CD8-positive, alpha-beta memory T cell (primary cell): ENCODE measurements around the gene BICC1. TPM values are rescaled to one million over a fixed set of nuclear protein-coding genes. Genes with fewer than 3 reads are reported as not detected.

ENCODE experiments used
- CTCF ChIA-PET: fragments of 350-600 bp; sonication (Branson Sonifier 250); formaldehyde crosslinking; loops from one replicate; lab custom pipeline; 2021; ENCODE audit warnings: antibody characterized with exemption; lab: Charles Lee
- POLR2A ChIA-PET: fragments of 350-600 bp; sonication (Branson Sonifier 250); formaldehyde crosslinking; loops from one replicate; lab custom pipeline; 2021; ENCODE audit warnings: antibody characterized with exemption; lab: Charles Lee
- DNase-seq, 5 donors: peaks; one replicate each; pipeline versions ENCODE4 v3.0.0 to v3.0.0-alpha.2; 2020 to 2022; ENCODE audit warnings: mixed read lengths in 1 of 5
- H3K27ac ChIP-seq: one replicate; pipeline ENCODE4 v1.7.0; 2013; ENCODE audit warnings: low read depth, mild to moderate bottlenecking, low read length, moderate library complexity
- H3K27me3 ChIP-seq: 2 replicates; pipeline ENCODE4 v1.7.0; 2013; ENCODE audit warnings: low read length, mild to moderate bottlenecking; ENCODE audit not compliant: insufficient read depth, poor library complexity, severe bottlenecking
- H3K36me3 ChIP-seq: 2 replicates; pipeline ENCODE4 v1.7.0; 2013; ENCODE audit warnings: mild to moderate bottlenecking, low read length, moderate library complexity; ENCODE audit not compliant: insufficient read depth
- H3K4me1 ChIP-seq: 2 replicates; pipeline ENCODE4 v1.7.0; 2013; ENCODE audit warnings: mild to moderate bottlenecking, low read length, moderate library complexity; ENCODE audit not compliant: insufficient read depth
- H3K4me3 ChIP-seq: 2 replicates; pipeline ENCODE4 v1.7.0; 2013; ENCODE audit warnings: mild to moderate bottlenecking, low read length
- H3K9me3 ChIP-seq: 2 replicates; pipeline ENCODE4 v1.7.0; 2013; ENCODE audit warnings: mild to moderate bottlenecking, low read length
- H3K27ac Mint-ChIP-seq, 8 donors: one replicate each; pipeline ENCODE4 v1.8.0; 2020 to 2021; ENCODE audit warnings: mixed read lengths in 8 of 8, mild to moderate bottlenecking in 6 of 8, inconsistent platforms in 3 of 8, moderate library complexity in 3 of 8
- H3K27me3 Mint-ChIP-seq, 2 donors: one replicate each; pipeline ENCODE4 v1.8.0; 2020 to 2021; ENCODE audit warnings: mixed read lengths in 2 of 2, mild to moderate bottlenecking in 1 of 2, moderate library complexity in 1 of 2
- H3K36me3 Mint-ChIP-seq, 3 donors: one replicate each; pipeline ENCODE4 v1.8.0; 2020 to 2021; ENCODE audit warnings: mixed read lengths in 3 of 3, inconsistent platforms in 1 of 3, mild to moderate bottlenecking in 1 of 3
- H3K4me1 Mint-ChIP-seq, 3 donors: one replicate each; pipeline ENCODE4 v1.8.0; 2020 to 2021; ENCODE audit warnings: mixed read lengths in 3 of 3, inconsistent platforms in 1 of 3, mild to moderate bottlenecking in 1 of 3
- H3K4me3 Mint-ChIP-seq, 7 donors: one replicate each; pipeline ENCODE4 v1.8.0; 2020 to 2021; ENCODE audit warnings: mixed read lengths in 7 of 7, mild to moderate bottlenecking in 6 of 7, moderate library complexity in 4 of 7, inconsistent platforms in 2 of 7
- H3K9me3 Mint-ChIP-seq, 5 donors: one replicate each; pipeline ENCODE4 v1.8.0; 2020 to 2022; ENCODE audit warnings: mixed read lengths in 5 of 5, mild to moderate bottlenecking in 3 of 5, moderate library complexity in 2 of 5, inconsistent platforms in 1 of 5
- polyA plus RNA-seq: library from polyadenylated mRNA; unstranded; fragments of 300-500 nt; fragmentation: Illumina TruSeq; gene quantifications from one replicate; pipeline ENCODE4 v1.2.3, GENCODE V29; 2021
- total RNA-seq, 2 experiments: library from RNA; stranded (reverse); gene quantifications; one replicate each; pipeline ENCODE4 v1.2.3, GENCODE V29; 2021

The BICC1 gene
- total and polyA plus RNA-seq, 3 experiments from 2014 or later, result not detected

GRCh38 chr10:58622246-58622645, 109.6 kb downstream of the BICC1 start:
- CTCF ChIA-PET, result no interaction called here
- no peak overlapping the region for H3K27ac ChIP-seq
- peaks cover 0 to 2% of the 10 kb centered on the region in 2 donors for H3K27me3 Mint-ChIP-seq
- H3K27ac Mint-ChIP-seq, result no peak overlapping the region
- no peaks in the 10 kb centered on the region for H3K27me3 ChIP-seq
- H3K4me1 Mint-ChIP-seq, result no peaks in the 10 kb centered on the region
- no peak overlapping the region for H3K4me3 ChIP-seq
- no peaks in the 10 kb centered on the region for H3K36me3 ChIP-seq
- H3K4me1 ChIP-seq, result no peaks in the 10 kb centered on the region
- no peak overlapping the region for H3K4me3 Mint-ChIP-seq
- no peaks in the 10 kb centered on the region for H3K9me3 ChIP-seq
- H3K9me3 Mint-ChIP-seq, result no peaks in the 10 kb centered on the region
- DNase-seq, result no peak
- POLR2A ChIA-PET, result no interaction called here
- no peaks in the 10 kb centered on the region for H3K36me3 Mint-ChIP-seq

- Histone ChIP-seq H3K27me3 (no peaks in the 10 kb centered on the region), H3K27ac (no peak overlapping the region), H3K4me3 (no peak overlapping the region), H3K36me3 (no peaks in the 10 kb centered on the region), H3K4me1 (no peaks in the 10 kb centered on the region), H3K9me3 (no peaks in the 10 kb centered on the region)
- no peaks in the 10 kb centered on the region for H3K9me3 Mint-ChIP-seq
- H3K36me3 Mint-ChIP-seq, result no peaks in the 10 kb centered on the region
- H3K27ac Mint-ChIP-seq, result peak overlapping the region in 1 of 8 donors; percentile 34
- no peak for DNase-seq
- ChIA-PET POLR2A (no interaction called here), CTCF (no interaction called here)
- no peaks in the 10 kb centered on the region for H3K27me3 Mint-ChIP-seq
- H3K4me3 Mint-ChIP-seq, result no peak overlapping the region
- no peaks in the 10 kb centered on the region for H3K4me1 Mint-ChIP-seq
These were observed 112.4 kb downstream of the BICC1 start for GRCh38 chr10:58625070-58625469.

GRCh38 chr10:58627392-58627791, 114.7 kb downstream of the BICC1 start:
- Mint-ChIP-seq H3K27me3 (peaks cover 0 to 3% of the 10 kb centered on the region in 2 donors), H3K27ac (no peak overlapping the region), H3K9me3 (peaks cover 0 to 3% (median 0%) of the 10 kb centered on the region in 5 donors), H3K36me3 (no peaks in the 10 kb centered on the region), H3K4me3 (no peak overlapping the region), H3K4me1 (no peaks in the 10 kb centered on the region)
- no peaks in the 10 kb centered on the region for H3K9me3 ChIP-seq
- CTCF ChIA-PET, result no interaction called here
- POLR2A ChIA-PET, result no interaction called here
- no peaks in the 10 kb centered on the region for H3K4me1 ChIP-seq
- H3K27me3 ChIP-seq, result no peaks in the 10 kb centered on the region
- no peak overlapping the region for H3K27ac ChIP-seq
- no peaks in the 10 kb centered on the region for H3K36me3 ChIP-seq
- H3K4me3 ChIP-seq, result no peak overlapping the region
- no peak for DNase-seq

- no peak overlapping the region for H3K27ac Mint-ChIP-seq
- Histone ChIP-seq H3K4me1 (no peaks in the 10 kb centered on the region), H3K27ac (no peak overlapping the region), H3K4me3 (no peak overlapping the region), H3K9me3 (no peaks in the 10 kb centered on the region), H3K27me3 (no peaks in the 10 kb centered on the region), H3K36me3 (no peaks in the 10 kb centered on the region)
- peaks cover 0 to 3% (median 0%) of the 10 kb centered on the region in 5 donors for H3K9me3 Mint-ChIP-seq
- no peak for DNase-seq
- peaks cover 3 to 4% of the 10 kb centered on the region in 2 donors for H3K27me3 Mint-ChIP-seq
- H3K4me3 Mint-ChIP-seq, result no peak overlapping the region
- ChIA-PET POLR2A (no interaction called here), CTCF (no interaction called here)
- no peaks in the 10 kb centered on the region for H3K4me1 Mint-ChIP-seq
- H3K36me3 Mint-ChIP-seq, result no peaks in the 10 kb centered on the region
These were observed 119.0 kb downstream of the BICC1 start for GRCh38 chr10:58631715-58632114.

GRCh38 chr10:58632216-58632615, 119.5 kb downstream of the BICC1 start:
- Mint-ChIP-seq H3K27ac (no peak overlapping the region), H3K9me3 (peaks cover 0 to 3% (median 0%) of the 10 kb centered on the region in 5 donors), H3K27me3 (peaks cover 3 to 4% of the 10 kb centered on the region in 2 donors)

GRCh38 chr10:58637352-58637751, 124.7 kb downstream of the BICC1 start:
- Mint-ChIP-seq H3K27me3 (peaks cover under 1 to 4% of the 10 kb centered on the region in 2 donors), H3K4me3 (no peak overlapping the region), H3K27ac (no peak overlapping the region), H3K36me3 (no peaks in the 10 kb centered on the region), H3K4me1 (no peaks in the 10 kb centered on the region), H3K9me3 (peaks cover 0 to 4% (median 0%) of the 10 kb centered on the region in 5 donors)
- H3K9me3 ChIP-seq, result no peaks in the 10 kb centered on the region
- H3K4me3 ChIP-seq, result no peak overlapping the region
- ChIA-PET CTCF (no interaction called here), POLR2A (no interaction called here)
- no peaks in the 10 kb centered on the region for H3K36me3 ChIP-seq
- DNase-seq, result no peak
- H3K27me3 ChIP-seq, result no peaks in the 10 kb centered on the region
- no peaks in the 10 kb centered on the region for H3K4me1 ChIP-seq
- H3K27ac ChIP-seq, result no peak overlapping the region

More at GRCh38 chr10:58632216-58632615, 119.5 kb downstream of the BICC1 start:
- Histone ChIP-seq H3K27ac (no peak overlapping the region), H3K4me3 (no peak overlapping the region), H3K9me3 (no peaks in the 10 kb centered on the region), H3K27me3 (no peaks in the 10 kb centered on the region), H3K36me3 (no peaks in the 10 kb centered on the region), H3K4me1 (no peaks in the 10 kb centered on the region)
- ChIA-PET POLR2A (no interaction called here), CTCF (no interaction called here)
- H3K36me3 Mint-ChIP-seq, result no peaks in the 10 kb centered on the region
- H3K4me3 Mint-ChIP-seq, result no peak overlapping the region
- no peak for DNase-seq
- no peaks in the 10 kb centered on the region for H3K4me1 Mint-ChIP-seq

GRCh38 chr10:58638388-58638787, 125.7 kb downstream of the BICC1 start:
- Histone ChIP-seq H3K27me3 (no peaks in the 10 kb centered on the region), H3K36me3 (no peaks in the 10 kb centered on the region), H3K27ac (no peak overlapping the region), H3K9me3 (no peaks in the 10 kb centered on the region), H3K4me1 (no peaks in the 10 kb centered on the region), H3K4me3 (no peak overlapping the region)
- no peak overlapping the region for H3K4me3 Mint-ChIP-seq
- POLR2A ChIA-PET, result no interaction called here
- CTCF ChIA-PET, result no interaction called here
- DNase-seq, result no peak
- no peaks in the 10 kb centered on the region for H3K27me3 Mint-ChIP-seq
- no peaks in the 10 kb centered on the region for H3K4me1 Mint-ChIP-seq
- H3K9me3 Mint-ChIP-seq, result peaks cover 0 to 4% (median 0%) of the 10 kb centered on the region in 5 donors
- no peak overlapping the region for H3K27ac Mint-ChIP-seq
- H3K36me3 Mint-ChIP-seq, result no peaks in the 10 kb centered on the region

- Mint-ChIP-seq H3K4me1 (no peaks in the 10 kb centered on the region), H3K27me3 (no peaks in the 10 kb centered on the region), H3K36me3 (no peaks in the 10 kb centered on the region), H3K27ac (no peak overlapping the region), H3K4me3 (no peak overlapping the region), H3K9me3 (peaks cover 0 to 4% (median 0%) of the 10 kb centered on the region in 5 donors)
- H3K27me3 ChIP-seq, result no peaks in the 10 kb centered on the region
- POLR2A ChIA-PET, result no interaction called here
- no peaks in the 10 kb centered on the region for H3K9me3 ChIP-seq
- no peak overlapping the region for H3K27ac ChIP-seq
- H3K4me3 ChIP-seq, result no peak overlapping the region
- CTCF ChIA-PET, result interaction anchor here (1.3 kb wide), 1 partner anchor 9 kb away, joined by 3 read pairs; no protein-coding TSS in a partner anchor
- no peaks in the 10 kb centered on the region for H3K36me3 ChIP-seq
- no peak for DNase-seq
- no peaks in the 10 kb centered on the region for H3K4me1 ChIP-seq
These were observed 128.4 kb downstream of the BICC1 start for GRCh38 chr10:58641095-58641531.
